ENCODE measurements around the gene KIF13A.
"Not testable (repeated sequence)": the region's sequence is repeated elsewhere in the genome, so short reads cannot be mapped to it uniquely, and the experiment has no call there.

The KIF13A gene

DNA sequence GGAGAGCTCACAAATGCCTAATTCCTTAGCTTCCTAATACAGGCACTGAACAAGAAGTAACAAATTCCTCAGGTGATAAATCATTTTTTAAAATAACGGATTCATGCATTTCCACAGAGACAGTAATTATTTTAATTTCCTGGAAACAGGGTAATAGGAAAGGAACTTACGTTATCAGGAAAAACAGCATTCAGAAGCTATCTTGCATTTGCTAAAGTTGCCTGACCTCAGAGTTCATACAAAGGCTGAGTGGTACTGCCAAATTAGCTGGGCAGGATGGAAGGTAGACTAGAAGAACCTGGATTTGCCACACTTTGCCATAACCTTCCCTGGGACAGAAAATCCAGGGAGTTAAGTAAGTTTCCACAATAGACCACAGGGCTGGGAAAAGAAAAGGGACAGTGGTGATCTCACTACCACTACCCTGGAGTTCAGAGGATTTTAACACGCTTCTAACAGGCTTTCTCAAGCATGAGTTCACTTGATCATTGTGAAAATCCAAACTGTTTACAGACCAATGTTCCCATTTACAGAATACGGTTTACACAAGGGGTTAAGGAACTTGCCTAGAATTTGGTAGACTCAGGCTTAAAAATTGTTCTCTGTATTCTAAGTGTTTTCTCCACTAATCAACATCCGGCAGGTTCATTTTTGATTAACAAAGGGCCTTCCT, 57.0 kb downstream of the KIF13A start:
- FAIRE-seq = no peak

DNA sequence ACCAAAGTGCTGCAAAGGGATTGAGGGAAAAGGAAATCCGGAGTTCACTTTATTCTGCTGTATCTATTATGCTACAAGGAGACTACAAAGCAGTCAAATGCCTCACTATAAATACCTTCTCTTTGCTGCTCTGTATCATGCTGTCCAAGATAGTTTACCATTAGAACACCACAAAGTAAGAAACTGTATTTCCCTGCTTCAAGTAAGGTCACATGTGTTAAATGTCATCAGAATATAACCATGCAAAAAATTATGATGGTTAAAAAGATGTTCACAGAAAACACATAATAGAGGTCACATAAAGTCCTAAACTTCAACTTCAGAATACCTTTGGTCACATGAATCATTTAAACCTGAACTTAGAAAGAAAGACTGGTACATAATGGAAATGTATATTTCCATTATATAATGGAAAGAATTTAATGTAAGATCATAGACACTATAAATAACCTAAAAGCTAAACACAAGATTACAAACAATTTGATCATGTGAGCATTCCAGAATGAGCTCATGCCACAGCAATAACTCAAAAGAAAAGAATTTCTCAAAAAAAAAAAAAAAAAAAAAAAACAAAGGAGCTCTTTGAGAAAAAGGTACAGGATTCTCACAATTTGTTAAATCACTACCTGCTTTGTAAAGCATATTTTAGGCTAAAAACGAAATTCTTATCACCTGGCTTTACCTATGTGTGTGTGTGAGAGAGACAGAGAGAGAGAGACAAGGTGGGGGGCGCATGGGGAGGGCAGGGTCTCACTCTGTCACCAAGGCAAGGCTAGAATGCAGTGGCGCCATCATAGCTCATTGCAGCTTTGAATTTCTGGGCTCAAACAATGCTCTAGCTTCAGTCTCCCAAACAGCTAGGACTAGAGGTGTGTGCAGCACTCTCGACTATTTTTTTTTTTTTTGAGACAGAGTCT, 58.7 kb downstream of the KIF13A start:
- FAIRE-seq = no peak

DNA sequence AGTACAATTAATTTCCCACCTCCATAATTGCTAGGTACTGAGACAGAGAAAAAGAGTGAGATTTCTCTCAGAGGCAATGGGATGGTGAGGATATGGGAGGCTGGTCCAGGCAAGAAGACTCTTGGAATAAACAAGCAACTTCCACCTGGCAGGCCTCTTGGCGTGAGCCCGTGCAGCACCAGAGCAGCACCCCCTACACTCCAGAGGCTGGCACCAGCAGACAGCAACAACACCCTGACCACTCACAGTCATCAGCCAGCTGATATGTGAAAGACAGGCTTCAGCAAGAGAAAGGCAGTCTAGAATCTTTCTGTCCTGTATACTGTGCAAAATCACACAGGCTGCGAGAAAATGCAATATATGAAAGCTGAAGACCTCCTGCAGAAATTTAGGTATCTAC, 59.7 kb downstream of the KIF13A start:
- no peak for FAIRE-seq

- no peak for FAIRE-seq
These were observed 64.0 kb downstream of the KIF13A start for GRCh38 chr6:17923401-17923863.

DNA sequence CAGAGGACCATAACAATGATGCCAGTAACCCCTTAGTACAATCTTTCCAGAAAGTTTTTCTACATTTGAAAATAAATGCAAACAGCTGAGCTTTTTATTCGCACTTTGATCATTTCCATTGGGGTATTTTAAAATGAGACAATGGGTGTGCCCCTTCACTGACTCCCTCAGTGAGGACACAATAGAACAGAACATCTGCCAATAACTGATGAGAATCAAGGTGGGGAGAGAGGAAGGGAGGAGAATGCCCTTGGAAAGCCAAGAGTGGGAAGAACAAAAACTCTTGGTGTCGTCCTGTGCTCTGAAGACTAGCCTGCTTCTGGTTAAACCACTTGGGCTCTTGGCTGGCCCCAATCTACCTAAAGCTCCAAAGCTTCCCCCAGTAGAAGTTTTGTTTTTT, 66.0 kb downstream of the KIF13A start:
- no peak for FAIRE-seq

- FAIRE-seq = no peak
These were observed 67.9 kb downstream of the KIF13A start for GRCh38 chr6:17919496-17919895.

DNA sequence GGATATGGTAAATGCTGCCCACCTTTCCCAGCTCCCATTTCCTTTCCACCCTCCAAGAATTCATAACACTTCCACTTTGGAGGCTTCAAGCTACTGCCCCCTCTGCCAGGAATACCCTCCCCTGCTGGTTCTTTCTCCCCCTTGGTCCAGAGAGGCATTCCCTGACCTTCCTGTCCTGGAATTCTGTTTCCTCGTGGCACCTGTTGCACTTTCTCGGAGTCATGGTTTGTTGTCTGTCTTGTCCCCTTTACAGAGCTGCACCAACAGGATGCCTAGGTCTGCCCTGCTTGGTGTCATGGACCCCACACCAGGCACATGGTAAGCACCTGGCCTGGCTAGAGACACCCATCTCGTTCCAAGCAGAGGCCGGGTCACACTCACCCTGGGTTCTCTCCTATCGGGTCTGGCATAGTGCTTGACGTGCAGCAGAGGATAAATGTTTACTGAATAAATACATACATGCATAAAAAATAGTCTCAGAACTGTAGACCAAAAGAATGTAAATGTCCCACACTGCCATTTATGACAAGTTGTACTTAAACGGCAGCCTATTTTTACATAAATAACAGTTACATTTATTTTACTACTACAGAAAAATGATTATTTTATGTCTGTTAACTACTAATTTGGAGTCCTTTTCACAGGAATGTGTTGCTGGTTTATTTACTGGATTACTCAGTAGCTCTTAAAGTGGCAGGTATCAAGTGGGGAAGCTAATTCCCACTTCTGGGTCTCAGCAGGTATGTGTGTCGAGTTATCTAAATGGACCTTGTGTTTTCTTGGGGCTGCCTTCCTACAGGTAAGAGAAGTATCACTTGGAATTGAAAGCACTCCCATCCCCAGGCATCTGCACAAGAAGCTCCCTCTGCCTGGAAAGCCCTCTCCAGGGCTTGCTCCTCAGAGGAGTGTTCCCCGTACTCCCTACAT, 69.3 kb downstream of the KIF13A start:
- no peak for FAIRE-seq

GRCh38 chr6:17914651-17915050, 72.8 kb downstream of the KIF13A start:
- FAIRE-seq = no peak

- FAIRE-seq = no peak
These were observed 74.9 kb downstream of the KIF13A start for GRCh38 chr6:17912521-17912920.

DNA sequence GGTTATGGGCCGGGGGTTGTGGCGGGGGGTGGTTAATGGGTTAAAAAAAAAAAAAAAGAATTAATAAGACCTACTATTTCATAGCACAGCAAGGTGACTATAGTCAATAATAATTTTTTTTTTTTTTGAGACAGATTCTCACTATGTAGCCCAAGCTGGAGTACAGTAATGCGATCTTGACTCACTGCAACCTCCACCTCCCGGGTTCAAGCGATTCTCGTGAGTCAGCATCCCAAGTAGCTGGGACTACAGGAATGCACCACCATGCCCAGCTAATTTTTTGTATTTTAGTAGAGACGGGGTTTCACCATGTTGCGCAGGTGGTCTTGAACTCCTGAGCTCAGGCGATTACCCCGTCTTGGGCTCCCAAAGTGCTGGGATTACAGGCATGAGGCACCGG, 75.8 kb downstream of the KIF13A start:
- FAIRE-seq = not testable (repeated sequence)

- no peak for FAIRE-seq
These were observed 77.2 kb downstream of the KIF13A start for GRCh38 chr6:17910189-17910588.

GRCh38 chr6:17908831-17909230, 78.6 kb downstream of the KIF13A start:
- FAIRE-seq = no peak

- no peak for FAIRE-seq
These were observed 79.8 kb downstream of the KIF13A start for GRCh38 chr6:17907406-17908229.

DNA sequence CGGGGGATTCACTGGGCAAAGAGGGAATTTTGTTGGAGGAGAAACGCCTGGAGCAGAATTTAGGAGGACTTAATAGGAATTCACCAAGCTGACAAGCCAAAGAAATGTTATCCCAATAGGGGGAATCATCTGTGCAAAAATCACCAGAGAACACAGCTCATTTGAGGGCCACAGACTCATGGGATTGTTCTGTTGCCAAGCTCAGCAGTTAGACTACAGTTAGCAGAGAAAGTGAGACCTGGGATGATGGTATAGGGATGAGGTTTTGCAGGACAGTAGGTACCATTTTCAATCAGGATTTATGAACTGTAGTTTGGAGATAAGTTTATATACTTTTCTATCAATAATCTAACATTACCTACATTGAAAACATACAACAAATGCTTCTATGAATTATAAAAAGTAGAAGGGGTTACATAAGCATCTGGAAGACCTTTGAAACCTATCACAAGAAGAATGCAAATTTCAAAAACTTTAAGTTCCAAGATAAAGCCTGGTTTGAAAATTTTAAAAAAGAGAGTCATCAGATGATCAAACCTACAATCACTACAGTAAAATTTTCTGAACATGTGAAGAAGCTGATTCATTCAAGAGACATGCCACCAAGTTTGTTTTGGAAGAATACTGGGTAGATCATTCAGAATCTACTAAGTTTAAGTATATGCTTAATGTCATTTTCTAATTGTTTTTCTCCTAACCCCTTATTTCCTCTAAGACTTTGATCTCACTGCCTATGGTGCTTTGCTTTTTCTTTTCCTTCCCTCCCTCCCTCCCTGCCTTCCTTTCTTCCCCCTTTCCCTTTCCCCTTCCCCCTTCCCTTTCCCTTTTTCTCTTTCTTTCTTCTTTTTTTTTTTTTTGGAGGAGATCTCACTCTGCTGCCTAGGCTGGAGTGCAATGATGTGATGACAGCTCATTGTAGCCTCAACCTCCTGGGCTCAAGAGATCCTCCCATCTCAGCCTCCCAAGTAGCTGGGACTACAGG, 81.5 kb downstream of the KIF13A start:
- FAIRE-seq = no peak

GRCh38 chr6:17904491-17905120, 82.8 kb downstream of the KIF13A start:
- FAIRE-seq = no peak

DNA sequence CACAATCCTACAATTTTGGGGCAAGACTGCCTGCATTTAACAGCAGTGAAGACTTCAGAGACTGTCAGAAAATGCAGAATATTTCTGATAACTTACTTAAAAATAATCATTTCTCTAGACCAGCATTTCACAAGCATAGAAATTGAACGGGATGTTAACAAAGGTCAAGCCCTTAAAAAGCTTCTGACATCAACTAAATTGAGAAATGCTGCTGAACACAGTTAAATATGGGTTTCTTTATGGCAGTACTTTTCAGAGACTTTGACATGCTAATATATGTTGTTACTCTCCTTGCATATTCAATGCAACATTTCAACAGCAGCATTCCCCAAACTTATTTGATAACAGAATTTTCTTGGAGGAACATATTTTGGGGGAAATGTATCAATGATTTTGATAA, 84.5 kb downstream of the KIF13A start:
- FAIRE-seq = no peak

- FAIRE-seq = no peak
These were observed 85.9 kb downstream of the KIF13A start for GRCh38 chr6:17901493-17901892.

DNA sequence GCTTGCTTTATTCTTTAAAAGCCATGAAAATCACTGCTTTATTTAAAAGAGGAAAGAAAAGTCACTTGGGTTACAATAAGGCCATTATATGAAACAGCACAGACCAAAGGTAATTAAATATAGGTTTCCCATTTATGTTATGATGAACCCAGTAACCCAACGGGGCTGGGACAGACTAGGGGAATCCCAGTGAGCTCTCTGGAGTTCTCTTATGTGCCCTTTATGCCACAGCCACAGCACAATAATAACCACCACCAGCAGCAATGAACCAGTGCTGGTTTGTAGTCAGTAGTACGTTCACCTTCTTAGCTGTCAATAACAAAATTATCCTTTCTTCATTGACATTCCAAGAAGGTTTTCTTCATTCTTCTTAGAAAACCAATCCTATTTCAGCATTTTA, 87.4 kb downstream of the KIF13A start:
- FAIRE-seq = no peak

- FAIRE-seq = no peak
These were observed 87.9 kb downstream of the KIF13A start for GRCh38 chr6:17899491-17899890.

- FAIRE-seq = peak; percentile 84
These were observed 89.8 kb downstream of the KIF13A start for GRCh38 chr6:17897681-17898080.
